Measurements from ENCODE around the gene PTPRK. TPM values are rescaled to one million over a fixed set of nuclear protein-coding genes. Genes with fewer than 3 reads are reported as not detected.

The PTPRK gene
- total RNA-seq, 2 donors from 2014 or later: 0.77 to 0.78 TPM

GRCh38 chr6:128078276-128078675, 442.1 kb downstream of the PTPRK start:
- no peak for ATAC-seq
- no peak overlapping the region for H3K4me3 Mint-ChIP-seq
- no peak overlapping the region for H3K27ac Mint-ChIP-seq
- no peaks in the 10 kb centered on the region for H3K27me3 Mint-ChIP-seq
- H3K4me1 Mint-ChIP-seq: peaks cover 5% of the 10 kb centered on the region
- no peaks in the 10 kb centered on the region for H3K9me3 ChIP-seq (ENCODE audit: control insufficient read depth, low read length, poor library complexity, severe bottlenecking)
- DNase-seq: no peak
- H3K36me3 Mint-ChIP-seq (ENCODE audit: low read depth): peaks cover 4% of the 10 kb centered on the region

GRCh38 chr6:128076843-128077242, 443.6 kb downstream of the PTPRK start:
- H3K36me3 Mint-ChIP-seq (ENCODE audit: low read depth): peaks cover 4% of the 10 kb centered on the region

DNA sequence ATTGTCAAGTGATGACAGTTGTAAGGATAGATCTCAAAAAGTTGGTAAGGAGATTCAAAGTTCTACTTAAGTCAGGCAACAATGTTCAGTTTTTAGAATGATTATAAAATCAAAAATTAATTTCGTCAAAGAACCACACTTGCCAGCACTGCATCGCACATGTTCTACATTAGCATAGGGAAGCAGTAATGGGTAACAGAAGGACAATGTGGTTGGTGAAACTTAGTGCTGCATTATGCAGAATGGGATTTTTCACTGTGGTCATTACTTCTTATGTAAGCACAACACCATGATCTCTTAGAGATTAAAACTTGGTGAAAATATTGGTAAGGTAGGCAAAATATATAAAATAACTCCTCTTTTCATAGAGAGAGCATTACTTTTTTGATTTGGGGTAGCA, 445.8 kb downstream of the PTPRK start:
- H3K9me3 ChIP-seq (ENCODE audit: control insufficient read depth, low read length, poor library complexity, severe bottlenecking): no peaks in the 10 kb centered on the region
- DNase-seq (no peak), ATAC-seq (no peak)
- Mint-ChIP-seq H3K27ac (no peak overlapping the region), H3K36me3 (ENCODE audit: low read depth) (peaks cover 2% of the 10 kb centered on the region), H3K27me3 (no peaks in the 10 kb centered on the region), H3K4me1 (peaks cover 10% of the 10 kb centered on the region), H3K4me3 (no peak overlapping the region)

More at GRCh38 chr6:128076843-128077242, 443.6 kb downstream of the PTPRK start:
- Mint-ChIP-seq H3K4me1 (peaks cover 5% of the 10 kb centered on the region), H3K4me3 (no peak overlapping the region), H3K27me3 (no peaks in the 10 kb centered on the region), H3K27ac (no peak overlapping the region)
- DNase-seq: no peak
- ATAC-seq: no peak
- no peaks in the 10 kb centered on the region for H3K9me3 ChIP-seq (ENCODE audit: control insufficient read depth, low read length, poor library complexity, severe bottlenecking)

GRCh38 chr6:128073389-128073788, 447.0 kb downstream of the PTPRK start:
- DNase-seq: no peak
- Mint-ChIP-seq H3K27ac (no peak overlapping the region), H3K27me3 (no peaks in the 10 kb centered on the region), H3K4me3 (no peak overlapping the region), H3K36me3 (ENCODE audit: low read depth) (peaks cover 2% of the 10 kb centered on the region), H3K4me1 (peaks cover 10% of the 10 kb centered on the region)
- ATAC-seq: no peak
- no peaks in the 10 kb centered on the region for H3K9me3 ChIP-seq (ENCODE audit: control insufficient read depth, low read length, poor library complexity, severe bottlenecking)

DNA sequence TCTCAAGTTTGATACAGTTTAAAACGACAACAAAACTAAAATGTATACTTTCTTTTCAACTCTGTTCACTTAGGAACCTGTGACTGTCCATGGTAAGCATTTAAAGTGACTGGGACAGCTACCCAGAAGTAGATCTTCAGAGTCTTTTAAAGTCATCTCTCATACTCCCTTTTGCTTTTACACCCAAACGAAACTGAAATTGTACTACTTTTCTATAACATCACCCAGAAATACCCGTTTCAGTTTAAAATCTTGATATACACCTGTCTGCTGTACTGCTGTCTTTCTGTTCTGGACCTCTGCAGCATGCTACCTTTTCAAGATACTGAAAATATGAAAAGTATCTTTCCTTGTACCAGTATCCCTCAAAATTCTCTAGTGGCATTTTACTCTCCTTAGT, 449.2 kb downstream of the PTPRK start:
- Mint-ChIP-seq H3K36me3 (ENCODE audit: low read depth) (peaks cover 2% of the 10 kb centered on the region), H3K4me3 (peak overlapping the region; percentile 47), H3K27me3 (no peaks in the 10 kb centered on the region), H3K27ac (peak overlapping the region; percentile 1), H3K4me1 (peaks cover 6% of the 10 kb centered on the region)
- H3K9me3 ChIP-seq (ENCODE audit: control insufficient read depth, low read length, poor library complexity, severe bottlenecking): no peaks in the 10 kb centered on the region
- DNase-seq (no peak), ATAC-seq (no peak)

DNA sequence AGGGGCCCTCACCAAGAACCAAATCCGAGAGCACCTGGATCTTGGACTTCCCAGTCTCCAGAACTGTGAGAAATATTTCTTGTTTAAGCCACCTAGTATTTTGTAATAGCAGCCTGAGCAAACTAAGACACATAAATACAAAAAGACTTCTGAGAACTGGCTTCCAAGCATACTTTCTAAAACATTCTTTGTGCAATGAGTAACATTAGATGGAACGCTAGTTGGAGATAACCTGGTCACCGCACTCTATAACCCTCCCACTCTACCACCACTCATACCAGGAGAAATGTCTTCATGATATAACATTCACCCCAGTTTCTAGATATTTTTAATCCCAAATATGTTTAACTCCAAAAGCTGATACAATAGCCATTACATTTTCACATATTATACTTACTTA, 450.0 kb downstream of the PTPRK start:
- peaks cover 6% of the 10 kb centered on the region for H3K4me1 Mint-ChIP-seq
- H3K36me3 Mint-ChIP-seq (ENCODE audit: low read depth): peaks cover 2% of the 10 kb centered on the region
- no peak for DNase-seq
- H3K9me3 ChIP-seq (ENCODE audit: control insufficient read depth, low read length, poor library complexity, severe bottlenecking): no peaks in the 10 kb centered on the region
- no peak overlapping the region for H3K27ac Mint-ChIP-seq
- no peak overlapping the region for H3K4me3 Mint-ChIP-seq
- no peaks in the 10 kb centered on the region for H3K27me3 Mint-ChIP-seq
- ATAC-seq: no peak

GRCh38 chr6:128069188-128069587, 451.2 kb downstream of the PTPRK start:
- Mint-ChIP-seq H3K4me3 (no peak overlapping the region), H3K4me1 (peaks cover 6% of the 10 kb centered on the region), H3K36me3 (ENCODE audit: low read depth) (no peaks in the 10 kb centered on the region), H3K27me3 (no peaks in the 10 kb centered on the region), H3K27ac (no peak overlapping the region)
- H3K9me3 ChIP-seq (ENCODE audit: control insufficient read depth, low read length, poor library complexity, severe bottlenecking): no peaks in the 10 kb centered on the region
- DNase-seq (no peak), ATAC-seq (no peak)

DNA sequence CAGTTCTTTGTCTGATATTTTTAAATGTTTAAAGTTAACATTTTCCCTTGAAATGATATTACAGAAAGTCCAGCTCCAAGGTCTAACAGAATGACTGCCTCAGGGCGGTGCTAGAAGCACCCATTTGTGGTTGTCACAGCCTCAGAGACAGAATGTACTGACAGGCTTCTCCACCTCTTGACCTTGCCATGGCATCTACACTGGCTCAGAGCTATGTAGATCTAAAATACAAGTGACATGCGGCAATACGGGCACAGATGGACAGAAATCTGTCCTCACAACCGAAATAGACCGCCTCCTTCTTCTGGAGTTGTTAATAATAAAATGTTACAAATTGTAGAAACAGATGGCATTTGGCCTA, 452.3 kb downstream of the PTPRK start:
- DNase-seq: no peak
- Mint-ChIP-seq H3K27me3 (no peaks in the 10 kb centered on the region), H3K4me1 (peaks cover 6% of the 10 kb centered on the region), H3K27ac (no peak overlapping the region), H3K4me3 (no peak overlapping the region), H3K36me3 (ENCODE audit: low read depth) (no peaks in the 10 kb centered on the region)
- no peak for ATAC-seq
- no peaks in the 10 kb centered on the region for H3K9me3 ChIP-seq (ENCODE audit: control insufficient read depth, low read length, poor library complexity, severe bottlenecking)

GRCh38 chr6:128067446-128068118, 452.8 kb downstream of the PTPRK start:
- ATAC-seq: no peak

GRCh38 chr6:128065072-128065471, 455.3 kb downstream of the PTPRK start:
- no peak for ATAC-seq
- H3K4me3 Mint-ChIP-seq: no peak overlapping the region
- DNase-seq: no peak
- H3K36me3 Mint-ChIP-seq (ENCODE audit: low read depth): no peaks in the 10 kb centered on the region
- H3K9me3 ChIP-seq (ENCODE audit: control insufficient read depth, low read length, poor library complexity, severe bottlenecking): no peaks in the 10 kb centered on the region
- no peaks in the 10 kb centered on the region for H3K4me1 Mint-ChIP-seq
- H3K27ac Mint-ChIP-seq: no peak overlapping the region
- H3K27me3 Mint-ChIP-seq: peaks cover 5% of the 10 kb centered on the region

More at GRCh38 chr6:128067446-128068118, 452.8 kb downstream of the PTPRK start:
- Mint-ChIP-seq H3K27me3 (no peaks in the 10 kb centered on the region), H3K36me3 (ENCODE audit: low read depth) (no peaks in the 10 kb centered on the region), H3K4me3 (no peak overlapping the region), H3K27ac (no peak overlapping the region), H3K4me1 (peaks cover 6% of the 10 kb centered on the region)
- no peak for DNase-seq
- H3K9me3 ChIP-seq (ENCODE audit: control insufficient read depth, low read length, poor library complexity, severe bottlenecking): no peaks in the 10 kb centered on the region

DNA sequence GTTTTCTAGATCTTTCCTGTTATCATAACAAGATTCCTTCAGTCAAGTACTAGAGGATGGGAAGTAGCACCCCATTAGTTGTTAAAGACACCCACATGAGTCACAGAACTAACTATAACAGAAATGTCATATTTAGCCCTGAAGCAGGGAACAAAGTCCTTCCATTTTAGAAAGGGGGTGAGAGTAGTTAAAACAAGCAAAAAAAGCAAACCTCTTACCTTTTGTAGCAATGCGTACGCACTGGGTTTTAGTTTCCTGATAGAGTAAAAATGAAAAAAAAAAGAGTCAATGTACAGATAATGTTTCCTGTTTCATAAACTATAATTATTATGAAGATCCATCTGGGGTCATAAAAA, 455.9 kb downstream of the PTPRK start:
- H3K9me3 ChIP-seq (ENCODE audit: control insufficient read depth, low read length, poor library complexity, severe bottlenecking): no peaks in the 10 kb centered on the region
- Mint-ChIP-seq H3K27ac (no peak overlapping the region), H3K4me3 (no peak overlapping the region), H3K27me3 (peaks cover 8% of the 10 kb centered on the region), H3K36me3 (ENCODE audit: low read depth) (no peaks in the 10 kb centered on the region), H3K4me1 (no peaks in the 10 kb centered on the region)
- ATAC-seq (no peak), DNase-seq (no peak)

DNA sequence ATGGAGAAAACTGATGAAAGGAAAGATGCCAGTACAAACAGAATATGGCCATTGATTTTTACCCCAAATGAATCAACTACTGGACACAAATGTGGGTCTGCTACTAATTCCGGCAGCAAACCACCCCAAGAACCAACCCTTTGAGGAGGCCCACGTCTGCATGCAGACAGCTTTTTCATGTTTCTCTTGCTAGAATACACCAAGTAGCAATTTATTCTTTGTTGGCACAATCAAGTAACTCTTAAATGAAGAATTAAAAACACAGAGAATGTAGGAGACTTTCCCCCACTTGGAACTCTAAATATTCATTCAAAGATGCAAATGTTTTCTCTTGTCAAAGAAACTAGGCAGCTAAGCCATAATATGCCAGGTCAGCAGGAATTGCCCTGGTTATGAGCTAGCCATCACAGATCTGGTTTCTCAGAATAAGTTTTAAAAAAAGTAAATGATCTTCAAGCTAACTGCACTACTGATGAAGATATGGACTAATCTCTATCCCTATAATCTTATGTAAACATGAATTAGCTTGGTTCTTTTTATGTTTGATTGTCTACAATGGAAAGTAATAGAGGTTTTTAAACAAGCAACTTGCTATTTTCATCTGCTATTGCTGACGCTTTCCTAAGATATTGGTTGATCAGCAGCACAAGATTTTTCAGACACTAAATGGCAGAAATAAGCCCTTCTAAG, 456.4 kb downstream of the PTPRK start:
- H3K27me3 Mint-ChIP-seq: peaks cover 9% of the 10 kb centered on the region
- no peaks in the 10 kb centered on the region for H3K9me3 ChIP-seq (ENCODE audit: control insufficient read depth, low read length, poor library complexity, severe bottlenecking)
- no peaks in the 10 kb centered on the region for H3K4me1 Mint-ChIP-seq
- no peak for DNase-seq
- no peak overlapping the region for H3K27ac Mint-ChIP-seq
- no peak for ATAC-seq
- H3K36me3 Mint-ChIP-seq (ENCODE audit: low read depth): no peaks in the 10 kb centered on the region
- no peak overlapping the region for H3K4me3 Mint-ChIP-seq

DNA sequence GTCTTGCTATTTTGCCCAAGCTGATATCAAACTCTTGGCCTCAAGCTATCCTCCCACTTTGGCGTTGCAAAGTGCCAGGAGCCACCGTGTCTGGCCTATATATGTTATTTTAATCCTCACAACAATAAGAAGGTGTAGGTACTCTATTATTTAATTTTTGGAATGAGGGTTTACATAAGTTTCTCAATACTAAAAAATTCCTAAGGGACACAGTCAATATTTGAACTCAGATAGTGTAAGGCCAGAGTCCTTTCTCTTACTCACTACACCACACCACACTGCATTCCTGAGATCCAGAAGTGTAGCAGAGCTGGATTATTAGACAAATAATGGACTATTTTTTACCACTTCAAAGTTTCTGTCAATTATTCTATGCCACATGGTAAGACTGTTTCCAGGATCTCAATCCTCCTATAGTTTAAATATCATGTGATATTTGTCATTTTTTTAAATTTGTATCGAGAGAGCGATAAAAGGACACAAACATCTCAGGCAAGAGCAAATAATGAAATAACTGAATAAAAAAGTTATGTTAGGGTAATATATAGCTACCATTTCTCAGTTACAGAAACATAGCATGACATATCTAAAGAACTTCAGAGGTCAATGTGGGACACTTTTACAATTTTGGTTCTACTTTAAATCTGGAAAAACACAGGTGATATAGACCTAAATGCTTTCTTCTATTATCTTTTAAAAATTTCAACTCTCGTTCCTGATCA, 457.4 kb downstream of the PTPRK start:
- H3K4me3 Mint-ChIP-seq: no peak overlapping the region
- no peaks in the 10 kb centered on the region for H3K36me3 Mint-ChIP-seq (ENCODE audit: low read depth)
- DNase-seq (no peak), ATAC-seq (no peak)
- no peaks in the 10 kb centered on the region for H3K4me1 Mint-ChIP-seq
- no peak overlapping the region for H3K27ac Mint-ChIP-seq
- no peaks in the 10 kb centered on the region for H3K9me3 ChIP-seq (ENCODE audit: control insufficient read depth, low read length, poor library complexity, severe bottlenecking)
- H3K27me3 Mint-ChIP-seq: peaks cover 9% of the 10 kb centered on the region

Data from T-helper 17 cell (primary cell).